Left ventricle myocardium inferior (tissue), 1 donor: ENCODE results near the gene HMOX2. TPM values are rescaled to one million over a fixed set of nuclear protein-coding genes. Genes with fewer than 3 reads are reported as not detected.

Experiments
- DNase-seq: peaks from one replicate; pipeline ENCODE4 v3.0.0-alpha.2; 2020
- H3K27ac ChIP-seq: fragments of 200-600 bp; replicated peaks from 2 replicates; pipeline ENCODE4 v1.8.0; 2021
- H3K27me3 ChIP-seq: fragments of 200-600 bp; 2 replicates; pipeline ENCODE4 v1.8.0; 2021; ENCODE audit warnings: low read depth
- H3K36me3 ChIP-seq: fragments of 200-600 bp; 2 replicates; pipeline ENCODE4 v1.8.0; 2021
- H3K4me1 ChIP-seq: fragments of 200-600 bp; 2 replicates; pipeline ENCODE4 v1.8.0; 2021
- H3K4me3 ChIP-seq: fragments of 200-600 bp; 2 replicates; pipeline ENCODE4 v1.8.0; 2021; ENCODE audit warnings: mild to moderate bottlenecking, moderate library complexity
- H3K9me3 ChIP-seq: fragments of 200-600 bp; replicated peaks from 2 replicates; pipeline ENCODE4 v1.8.0; 2021
- intact Hi-C: fragments of 100-400 bp; cut with micrococcal nuclease; formaldehyde crosslinking; loops from one replicate; pipeline ENCODE4 v1.11.0; 2022
- total RNA-seq: library from RNA; stranded (reverse); fragmentation: NEBNext Ultra II Directional; extraction: Animal tissue kit (Norgen Biotek cat#: 25700); gene quantifications from one replicate; pipeline ENCODE4 v1.2.1, GENCODE V29; 2021
- TF ChIP-seq, protein P1 (sequence below): fragments of 200-600 bp; IDR thresholded peaks from 2 replicates; pipeline ENCODE4 v1.8.0; 2021; ENCODE audit warnings: antibody characterized with exemption, mild to moderate bottlenecking, borderline replicate concordance
- donor health status: DM: no; HTN: yes; CAD: no; lungs with severe emphysema.

The HMOX2 gene
- total RNA-seq, 1 donor from 2014 or later = 115 TPM

DNA sequence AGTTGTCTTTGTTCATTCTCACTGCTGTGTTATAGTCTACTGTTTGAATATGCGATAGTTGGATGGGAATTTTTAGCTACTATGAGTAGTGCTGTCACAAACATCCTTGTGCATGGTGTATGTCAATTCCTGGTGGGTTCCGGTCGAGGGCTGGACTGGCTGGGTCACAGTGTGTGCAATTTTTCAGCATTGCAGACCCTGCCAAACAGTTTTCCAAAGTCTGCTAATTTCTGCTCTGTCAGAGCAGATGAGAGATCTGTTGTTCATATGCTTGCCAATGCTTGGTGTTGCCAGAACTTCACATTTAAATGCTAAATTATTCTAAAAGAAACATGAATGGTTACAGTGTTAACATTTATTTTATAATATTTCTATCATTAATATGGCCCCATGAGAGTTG lies 76.3 kb downstream of the HMOX2 start:
- H3K4me1 ChIP-seq = no peaks in the 10 kb centered on the region
- TF ChIP-seq, protein P1, sequence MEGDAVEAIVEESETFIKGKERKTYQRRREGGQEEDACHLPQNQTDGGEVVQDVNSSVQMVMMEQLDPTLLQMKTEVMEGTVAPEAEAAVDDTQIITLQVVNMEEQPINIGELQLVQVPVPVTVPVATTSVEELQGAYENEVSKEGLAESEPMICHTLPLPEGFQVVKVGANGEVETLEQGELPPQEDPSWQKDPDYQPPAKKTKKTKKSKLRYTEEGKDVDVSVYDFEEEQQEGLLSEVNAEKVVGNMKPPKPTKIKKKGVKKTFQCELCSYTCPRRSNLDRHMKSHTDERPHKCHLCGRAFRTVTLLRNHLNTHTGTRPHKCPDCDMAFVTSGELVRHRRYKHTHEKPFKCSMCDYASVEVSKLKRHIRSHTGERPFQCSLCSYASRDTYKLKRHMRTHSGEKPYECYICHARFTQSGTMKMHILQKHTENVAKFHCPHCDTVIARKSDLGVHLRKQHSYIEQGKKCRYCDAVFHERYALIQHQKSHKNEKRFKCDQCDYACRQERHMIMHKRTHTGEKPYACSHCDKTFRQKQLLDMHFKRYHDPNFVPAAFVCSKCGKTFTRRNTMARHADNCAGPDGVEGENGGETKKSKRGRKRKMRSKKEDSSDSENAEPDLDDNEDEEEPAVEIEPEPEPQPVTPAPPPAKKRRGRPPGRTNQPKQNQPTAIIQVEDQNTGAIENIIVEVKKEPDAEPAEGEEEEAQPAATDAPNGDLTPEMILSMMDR = no peak
- no peaks in the 10 kb centered on the region for H3K27me3 ChIP-seq
- no peak overlapping the region for H3K4me3 ChIP-seq
- no peaks in the 10 kb centered on the region for H3K9me3 ChIP-seq
- H3K27ac ChIP-seq = no peak overlapping the region
- intact Hi-C loops = loop anchor here (10.0 kb wide), 1 partner anchor 58 kb away; no protein-coding TSS in a partner anchor
- H3K36me3 ChIP-seq = no peaks in the 10 kb centered on the region
- DNase-seq = no peak

DNA sequence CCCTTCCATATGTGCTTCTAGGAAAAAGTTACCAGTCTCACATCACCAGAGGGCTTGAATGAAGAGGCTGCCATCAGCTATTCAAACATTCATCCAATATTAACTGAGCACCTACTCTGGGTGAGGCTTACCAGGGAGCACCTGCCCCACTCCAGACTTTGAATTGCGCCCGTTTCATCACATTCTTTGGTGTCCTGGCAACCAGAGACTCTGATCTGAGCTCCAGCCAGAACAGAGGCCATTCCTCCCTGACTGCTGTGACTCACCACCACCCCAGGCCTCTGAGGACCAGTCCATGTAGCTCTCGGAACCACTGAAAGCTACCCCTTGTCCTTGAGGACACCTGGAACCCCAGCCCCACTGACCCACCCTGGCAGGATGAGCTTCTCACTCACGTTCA lies 79.9 kb downstream of the HMOX2 start, which contains the start of gene C16orf96:
Gene C16orf96 (plus strand): TSS at position 229 of the 400 bp plus-strand sequence. CDS start 150 bp downstream, at position 379.
- H3K9me3 ChIP-seq = no peaks in the 10 kb centered on the region
- H3K36me3 ChIP-seq = no peaks in the 10 kb centered on the region
- DNase-seq = no peak
- TF ChIP-seq, protein P1 = no peak
- H3K4me1 ChIP-seq = no peaks in the 10 kb centered on the region
- no peak within 1 kb of the TSS for H3K4me3 ChIP-seq
- no peaks in the 10 kb centered on the region for H3K27me3 ChIP-seq
- H3K27ac ChIP-seq = no peak within 1 kb of the TSS
- intact Hi-C loops = loop anchor here (10.0 kb wide), 1 partner anchor 61 kb away; no protein-coding TSS in a partner anchor

DNA sequence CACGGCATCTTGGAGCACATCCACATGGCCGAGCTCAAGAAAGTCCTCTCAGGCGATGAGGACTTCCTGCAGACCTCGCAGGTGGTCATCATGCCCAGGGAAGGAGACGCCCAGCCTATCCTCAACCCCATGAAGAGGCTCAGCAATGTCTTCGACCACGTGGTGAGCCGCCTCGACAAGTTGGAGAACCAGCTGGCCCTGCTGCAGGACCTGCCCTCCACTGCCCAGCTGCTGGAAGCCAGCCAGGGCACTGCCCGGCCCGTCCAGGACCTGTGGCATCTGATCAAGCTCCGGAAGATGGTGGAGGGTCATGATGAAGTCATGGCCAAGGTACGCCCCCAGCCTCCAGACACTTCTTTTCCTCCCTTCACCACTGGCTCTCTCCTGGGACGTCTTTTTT lies 80.4 kb downstream of the HMOX2 start:
- no peak for DNase-seq
- no peaks in the 10 kb centered on the region for H3K4me1 ChIP-seq
- H3K36me3 ChIP-seq = no peaks in the 10 kb centered on the region
- H3K9me3 ChIP-seq = no peaks in the 10 kb centered on the region
- H3K27ac ChIP-seq = no peak overlapping the region
- intact Hi-C loops = loop anchor here (10.0 kb wide), 1 partner anchor 62 kb away; no protein-coding TSS in a partner anchor
- TF ChIP-seq, protein P1 = no peak
- H3K4me3 ChIP-seq = no peak overlapping the region
- H3K27me3 ChIP-seq = no peaks in the 10 kb centered on the region

DNA sequence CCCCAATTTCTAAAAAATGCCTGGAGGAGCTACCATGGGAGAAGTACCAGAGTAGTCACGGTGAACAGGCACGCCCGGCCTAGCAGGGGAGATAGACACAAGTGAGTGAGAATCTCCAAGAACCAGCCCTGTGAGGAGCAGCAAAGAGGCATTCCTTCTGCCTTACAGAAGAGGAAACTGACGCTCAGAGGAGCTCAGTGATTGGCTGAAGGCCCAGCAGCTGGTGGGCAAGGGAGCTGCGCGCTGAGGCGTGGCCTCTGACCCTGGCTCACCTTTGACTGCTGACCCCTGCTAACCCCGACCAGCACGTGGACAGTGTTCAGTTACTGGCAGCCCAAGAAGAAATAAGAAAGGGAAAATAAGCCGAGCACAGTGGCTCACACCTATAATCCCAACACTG lies 81.8 kb downstream of the HMOX2 start:
- Histone ChIP-seq H3K4me3 (no peak overlapping the region), H3K27me3 (no peaks in the 10 kb centered on the region), H3K36me3 (no peaks in the 10 kb centered on the region), H3K9me3 (no peaks in the 10 kb centered on the region), H3K4me1 (no peaks in the 10 kb centered on the region), H3K27ac (no peak overlapping the region)
- TF ChIP-seq, protein P1 = no peak
- intact Hi-C loops = loop anchor here (10.0 kb wide), 1 partner anchor 63 kb away; no protein-coding TSS in a partner anchor
- DNase-seq = no peak

Other genes starting within 250 kb of the HMOX2 start
- 445 TPM for gene SRL, start 234.3 kb upstream of the HMOX2 start, total RNA-seq
- 2.6 TPM for gene TFAP4, start 203.4 kb upstream of the HMOX2 start, total RNA-seq
- gene GLIS2, start 160.3 kb upstream of the HMOX2 start, total RNA-seq = 17.2 TPM
- 67.3 TPM for gene PAM16, start 125.1 kb upstream of the HMOX2 start, total RNA-seq
- 5.5 TPM for gene VASN, start 104.5 kb upstream of the HMOX2 start, total RNA-seq
- 12.5 TPM for gene CORO7, start 59.8 kb upstream of the HMOX2 start, total RNA-seq
- 74.2 TPM for gene DNAJA3, start 50.5 kb upstream of the HMOX2 start, total RNA-seq
- gene NMRAL1, start 1.8 kb upstream of the HMOX2 start, total RNA-seq = 21.9 TPM
- 48.5 TPM for gene CDIP1, start 62.4 kb downstream of the HMOX2 start, total RNA-seq
- 0.08 TPM for gene C16orf96, start 79.9 kb downstream of the HMOX2 start, total RNA-seq
- gene UBALD1, start 138.5 kb downstream of the HMOX2 start, total RNA-seq = 24.7 TPM
- 30.5 TPM for gene MGRN1, start 148.4 kb downstream of the HMOX2 start, total RNA-seq
- gene NUDT16L1, start 217.2 kb downstream of the HMOX2 start, total RNA-seq = 61.9 TPM